ENCODE results near the gene CZIB.

DNA sequence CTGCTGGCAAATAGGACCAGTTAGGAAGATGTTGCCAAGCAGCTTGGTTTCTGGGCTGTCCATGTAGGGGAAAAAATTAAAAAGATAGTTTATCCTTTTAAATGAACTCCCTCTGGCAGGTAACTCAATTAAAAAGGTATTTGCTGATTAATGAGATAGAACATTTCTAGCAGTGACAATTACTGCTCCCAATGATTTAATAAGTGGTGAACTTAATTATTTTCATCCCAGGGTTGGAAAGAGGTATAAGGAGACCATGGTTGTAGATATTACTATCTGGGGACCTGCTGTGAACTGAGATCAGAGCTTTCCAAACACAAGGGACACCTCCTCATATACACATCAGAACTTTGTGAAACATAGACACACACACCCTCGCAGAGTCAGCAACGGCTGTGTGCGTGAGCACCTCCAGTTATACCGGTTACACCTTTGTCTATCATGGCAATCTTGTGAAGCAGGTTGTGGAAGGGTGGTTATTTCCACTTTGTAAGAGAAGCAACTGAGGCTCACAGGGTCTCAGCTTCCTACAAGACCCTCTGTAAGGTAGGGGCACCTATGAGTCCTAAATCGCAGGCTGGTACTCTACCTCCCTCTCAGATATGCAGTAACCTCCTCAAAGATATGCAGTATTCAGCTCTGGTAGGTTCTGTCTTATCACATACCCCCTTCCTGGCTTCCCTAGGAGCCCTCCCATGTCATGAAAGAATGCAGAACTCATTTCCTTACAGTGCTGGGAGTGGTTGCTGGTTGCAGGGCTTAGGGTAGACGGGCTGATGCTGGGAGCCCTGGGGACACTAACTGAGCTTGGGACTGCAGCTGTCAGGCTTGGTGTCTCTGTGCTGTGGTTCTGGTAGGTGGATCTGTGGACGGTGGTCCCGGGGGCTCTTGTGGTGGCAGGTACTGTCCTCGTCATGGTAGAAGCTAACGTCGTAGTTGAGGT, 36.3 kb upstream of the CZIB start:
- TF ChIP-seq, protein P1, sequence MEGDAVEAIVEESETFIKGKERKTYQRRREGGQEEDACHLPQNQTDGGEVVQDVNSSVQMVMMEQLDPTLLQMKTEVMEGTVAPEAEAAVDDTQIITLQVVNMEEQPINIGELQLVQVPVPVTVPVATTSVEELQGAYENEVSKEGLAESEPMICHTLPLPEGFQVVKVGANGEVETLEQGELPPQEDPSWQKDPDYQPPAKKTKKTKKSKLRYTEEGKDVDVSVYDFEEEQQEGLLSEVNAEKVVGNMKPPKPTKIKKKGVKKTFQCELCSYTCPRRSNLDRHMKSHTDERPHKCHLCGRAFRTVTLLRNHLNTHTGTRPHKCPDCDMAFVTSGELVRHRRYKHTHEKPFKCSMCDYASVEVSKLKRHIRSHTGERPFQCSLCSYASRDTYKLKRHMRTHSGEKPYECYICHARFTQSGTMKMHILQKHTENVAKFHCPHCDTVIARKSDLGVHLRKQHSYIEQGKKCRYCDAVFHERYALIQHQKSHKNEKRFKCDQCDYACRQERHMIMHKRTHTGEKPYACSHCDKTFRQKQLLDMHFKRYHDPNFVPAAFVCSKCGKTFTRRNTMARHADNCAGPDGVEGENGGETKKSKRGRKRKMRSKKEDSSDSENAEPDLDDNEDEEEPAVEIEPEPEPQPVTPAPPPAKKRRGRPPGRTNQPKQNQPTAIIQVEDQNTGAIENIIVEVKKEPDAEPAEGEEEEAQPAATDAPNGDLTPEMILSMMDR (conservative IDR thresholded peaks at IDR 0.05), result no peak
- TF ChIP-seq EZH2 (IDR thresholded peaks at IDR 0.05; ENCODE audit: low read depth), result no peak

All from PC-9 (cell line).